Nephron (organoid): ENCODE measurements around the gene DCTN2.

Experiments used
- H3K27ac Mint-ChIP-seq, 3 experiments: 2 replicates each; pipeline ENCODE4 v1.8.0; 2020; ENCODE audit warnings: mixed read lengths in 3 of 3, mild to moderate bottlenecking in 2 of 3, moderate library complexity in 1 of 3
- H3K27me3 Mint-ChIP-seq: 2 replicates; pipeline ENCODE4 v1.8.0; 2021; ENCODE audit warnings: low read depth, mild to moderate bottlenecking, moderate library complexity, mixed read lengths
- H3K36me3 Mint-ChIP-seq: 2 replicates; pipeline ENCODE4 v1.8.0; 2020; ENCODE audit warnings: low read depth, mixed read lengths
- H3K4me1 Mint-ChIP-seq: 2 replicates; pipeline ENCODE4 v1.8.0; 2020; ENCODE audit warnings: mixed read lengths
- H3K4me3 Mint-ChIP-seq, 3 experiments: 2 replicates each; pipeline ENCODE4 v1.8.0; 2020; ENCODE audit warnings: mild to moderate bottlenecking in 3 of 3, mixed read lengths in 3 of 3, moderate library complexity in 2 of 3
- H3K9me3 Mint-ChIP-seq: 2 replicates; pipeline ENCODE4 v1.8.0; 2020; ENCODE audit warnings: mixed read lengths
- CTCF ChIP-seq, 3 experiments: fragments of 200-600 bp; sonication (generic); IDR thresholded peaks; one replicate each; pipeline ENCODE4 v1.5.0; 2021; ENCODE audit warnings: antibody characterized with exemption in 3 of 3; ENCODE audit not compliant: unreplicated experiment in 3 of 3

The DCTN2 gene

DNA sequence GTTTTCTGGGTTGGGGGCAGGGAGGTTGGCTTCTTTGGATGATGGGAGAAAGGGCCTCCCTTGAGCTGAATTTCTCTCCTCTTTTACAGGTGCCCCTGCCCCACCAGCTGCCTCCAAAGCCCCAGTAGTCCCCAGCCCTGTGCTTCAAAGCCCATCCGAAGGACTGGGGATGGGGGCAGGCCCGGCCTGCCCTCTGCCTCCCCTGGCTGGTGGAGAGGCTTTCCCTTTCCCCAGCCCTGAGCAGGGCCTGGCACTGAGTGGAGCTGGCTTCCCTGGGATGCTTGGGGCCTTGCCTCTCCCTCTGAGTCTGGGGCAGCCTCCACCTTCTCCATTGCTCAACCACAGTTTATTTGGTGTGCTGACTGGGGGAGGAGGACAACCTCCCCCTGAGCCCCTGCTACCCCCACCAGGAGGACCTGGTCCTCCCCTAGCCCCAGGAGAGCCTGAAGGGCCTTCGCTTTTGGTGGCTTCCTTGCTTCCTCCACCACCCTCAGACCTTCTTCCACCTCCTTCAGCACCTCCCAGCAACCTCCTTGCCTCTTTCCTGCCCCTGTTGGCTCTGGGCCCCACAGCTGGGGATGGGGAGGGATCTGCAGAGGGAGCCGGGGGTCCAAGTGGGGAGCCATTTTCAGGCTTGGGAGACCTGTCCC lies 20.4 kb downstream of the DCTN2 start:
- no peak for TF ChIP-seq CTCF (IDR thresholded peaks at IDR 0.05; ENCODE audit: unreplicated experiment in 3 of 3)
- peaks cover 23% of the 10 kb centered on the region for H3K4me1 Mint-ChIP-seq
- H3K27me3 Mint-ChIP-seq: no peaks in the 10 kb centered on the region
- H3K4me3 Mint-ChIP-seq: peak overlapping the region in 2 of 3 experiments; percentile 17 to 23
- peaks cover 39% of the 10 kb centered on the region for H3K36me3 Mint-ChIP-seq
- H3K9me3 Mint-ChIP-seq: no peaks in the 10 kb centered on the region
- no peak overlapping the region for H3K27ac Mint-ChIP-seq

GRCh38 chr12:57525615-57526383 lies 21.2 kb downstream of the DCTN2 start:
- Mint-ChIP-seq H3K4me3 (no peak overlapping the region), H3K9me3 (no peaks in the 10 kb centered on the region), H3K36me3 (peaks cover 33% of the 10 kb centered on the region), H3K27me3 (no peaks in the 10 kb centered on the region), H3K27ac (peak overlapping the region in 1 of 3 experiments; percentile 53), H3K4me1 (peaks cover 27% of the 10 kb centered on the region)
- no peak for TF ChIP-seq CTCF (IDR thresholded peaks at IDR 0.05; ENCODE audit: unreplicated experiment in 3 of 3)

DNA sequence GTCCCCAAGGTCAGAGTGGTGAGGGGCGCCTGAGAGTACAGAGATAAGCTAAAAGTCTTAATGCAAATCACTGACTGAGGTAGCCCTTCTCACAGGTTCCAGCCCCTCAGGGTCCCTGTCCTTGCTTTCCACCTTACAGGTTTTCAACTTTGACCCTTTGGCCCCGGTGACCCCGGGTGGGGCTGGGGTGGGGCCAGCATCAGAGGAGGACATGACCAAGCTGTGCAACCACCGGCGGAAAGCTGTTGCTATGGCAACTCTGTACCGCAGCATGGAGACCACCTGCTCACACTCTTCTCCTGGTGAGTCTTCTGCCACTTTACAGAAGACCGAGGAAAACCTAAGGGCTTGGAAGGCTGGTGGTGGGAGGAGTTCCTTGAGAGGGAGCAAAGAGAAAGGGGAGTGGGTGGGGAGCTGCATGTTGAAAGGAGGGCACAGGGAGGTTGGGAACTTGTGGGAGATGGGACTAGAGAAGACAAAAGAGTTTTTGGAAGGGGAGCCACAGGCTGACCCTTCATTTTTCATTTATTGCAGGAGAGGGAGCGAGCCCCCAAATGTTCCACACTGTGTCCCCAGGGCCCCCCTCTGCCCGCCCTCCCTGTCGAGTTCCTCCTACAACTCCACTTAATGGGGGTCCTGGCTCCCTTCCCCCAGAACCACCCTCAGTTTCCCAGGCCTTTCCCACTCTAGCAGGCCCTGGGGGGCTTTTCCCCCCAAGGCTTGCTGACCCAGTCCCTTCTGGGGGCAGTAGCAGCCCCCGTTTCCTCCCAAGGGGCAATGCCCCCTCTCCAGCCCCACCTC lies 22.0 kb downstream of the DCTN2 start:
- Mint-ChIP-seq H3K27me3 (no peaks in the 10 kb centered on the region), H3K4me1 (peaks cover 32% of the 10 kb centered on the region), H3K9me3 (no peaks in the 10 kb centered on the region), H3K27ac (peak overlapping the region; percentile 31 to 97 (median 91)), H3K4me3 (peak overlapping the region; percentile 95 to 99 (median 98)), H3K36me3 (peaks cover 27% of the 10 kb centered on the region)
- TF ChIP-seq CTCF (IDR thresholded peaks at IDR 0.05; ENCODE audit: unreplicated experiment in 3 of 3): no peak

GRCh38 chr12:57523706-57524614 lies 23.0 kb downstream of the DCTN2 start:
- Mint-ChIP-seq H3K27me3 (no peaks in the 10 kb centered on the region), H3K9me3 (no peaks in the 10 kb centered on the region)

More at GRCh38 chr12:57523706-57524614, 23.0 kb downstream of the DCTN2 start:
- Mint-ChIP-seq H3K4me3 (peak overlapping the region; percentile 95 to 99 (median 98)), H3K4me1 (peaks cover 38% of the 10 kb centered on the region), H3K36me3 (peaks cover 24% of the 10 kb centered on the region), H3K27ac (peak overlapping the region; percentile 91 to 98 (median 97))
- no peak for TF ChIP-seq CTCF (IDR thresholded peaks at IDR 0.05; ENCODE audit: unreplicated experiment in 3 of 3)
